Endothelial cell (in vitro differentiated cells): ENCODE measurements around the gene LILRA5. TPM values are rescaled to one million over a fixed set of nuclear protein-coding genes. Genes with fewer than 3 reads are reported as not detected.

ENCODE experiments used
- DNase-seq: peaks from one replicate; pipeline ENCODE4 v3.0.0; 2021; ENCODE audit warnings: low spot score
- H3K27ac Mint-ChIP-seq: one replicate; pipeline ENCODE4 v1.8.0; 2021; ENCODE audit warnings: mixed read lengths, inconsistent platforms; ENCODE audit not compliant: unreplicated experiment
- H3K27me3 Mint-ChIP-seq: one replicate; pipeline ENCODE4 v1.8.0; 2021; ENCODE audit warnings: mild to moderate bottlenecking, moderate library complexity, mixed read lengths, inconsistent platforms; ENCODE audit not compliant: unreplicated experiment
- H3K36me3 Mint-ChIP-seq: one replicate; pipeline ENCODE4 v1.8.0; 2021; ENCODE audit warnings: mild to moderate bottlenecking, low read depth, mixed read lengths, inconsistent platforms; ENCODE audit not compliant: unreplicated experiment
- H3K4me1 Mint-ChIP-seq: one replicate; pipeline ENCODE4 v1.8.0; 2021; ENCODE audit warnings: mild to moderate bottlenecking, mixed read lengths, inconsistent platforms; ENCODE audit not compliant: unreplicated experiment
- H3K4me3 Mint-ChIP-seq: one replicate; pipeline ENCODE4 v1.8.0; 2021; ENCODE audit warnings: mild to moderate bottlenecking, mixed read lengths, inconsistent platforms; ENCODE audit not compliant: unreplicated experiment
- H3K9me3 Mint-ChIP-seq: one replicate; pipeline ENCODE4 v1.8.0; 2021; ENCODE audit warnings: mixed read lengths, inconsistent platforms; ENCODE audit not compliant: unreplicated experiment
- CTCF ChIP-seq: fragments of 200-600 bp; sonication (generic); IDR thresholded peaks from one replicate; pipeline ENCODE4 v1.5.0; 2021; ENCODE audit warnings: antibody characterized with exemption; ENCODE audit not compliant: unreplicated experiment
- total RNA-seq: library from RNA; stranded (reverse); fragmentation: NEBNext Ultra II Directional; extraction: Animal tissue kit (Norgen Biotek cat#: 25700); gene quantifications from one replicate; pipeline ENCODE4 v1.2.1, GENCODE V29; 2021; ENCODE audit not compliant: unreplicated experiment

Gene LILRA5
- total RNA-seq, 1 donor from 2014 or later = not detected

DNA sequence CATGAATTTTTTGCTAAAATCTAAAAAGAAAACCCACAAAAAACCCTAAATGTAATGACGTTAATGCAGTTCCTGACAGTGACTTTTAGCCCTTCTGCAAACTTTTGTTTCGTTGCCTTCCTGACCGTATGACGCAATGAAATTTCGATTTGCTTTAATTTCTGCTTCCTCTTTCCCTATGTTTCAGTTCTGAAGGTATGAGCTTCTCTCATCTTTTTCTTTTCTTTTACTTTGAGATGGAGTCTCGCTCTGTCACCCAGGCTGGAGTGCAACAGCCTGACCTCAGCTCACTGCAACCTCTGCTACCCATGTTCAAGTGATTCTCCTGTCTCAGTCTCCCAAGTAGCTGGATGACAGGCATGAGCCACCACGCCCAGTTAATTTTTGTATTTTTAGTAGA is 6.1 kb upstream of the LILRA5 start:
- Mint-ChIP-seq H3K4me3 (no peak overlapping the region), H3K27me3 (peaks cover 9% of the 10 kb centered on the region), H3K27ac (no peak overlapping the region), H3K9me3 (peaks cover 8% of the 10 kb centered on the region), H3K36me3 (peaks cover 12% of the 10 kb centered on the region), H3K4me1 (no peaks in the 10 kb centered on the region)
- DNase-seq = no peak
- TF ChIP-seq CTCF = no peak

- no peaks in the 10 kb centered on the region for H3K4me1 Mint-ChIP-seq
- H3K27ac Mint-ChIP-seq = no peak overlapping the region
- no peak for TF ChIP-seq CTCF
- H3K9me3 Mint-ChIP-seq = peaks cover 8% of the 10 kb centered on the region
- no peak overlapping the region for H3K4me3 Mint-ChIP-seq
- H3K36me3 Mint-ChIP-seq = peaks cover 12% of the 10 kb centered on the region
- no peak for DNase-seq
- H3K27me3 Mint-ChIP-seq = peaks cover 9% of the 10 kb centered on the region
These were observed 4.9 kb upstream of the LILRA5 start for GRCh38 chr19:54317965-54318240.

GRCh38 chr19:54317108-54317964 is 4.4 kb upstream of the LILRA5 start:
- Mint-ChIP-seq H3K4me3 (no peak overlapping the region), H3K4me1 (no peaks in the 10 kb centered on the region), H3K9me3 (peaks cover 8% of the 10 kb centered on the region), H3K36me3 (peaks cover 12% of the 10 kb centered on the region), H3K27ac (no peak overlapping the region), H3K27me3 (peaks cover 9% of the 10 kb centered on the region)
- no peak for TF ChIP-seq CTCF
- no peak for DNase-seq

- Mint-ChIP-seq H3K27me3 (peaks cover 4% of the 10 kb centered on the region), H3K9me3 (peaks cover 3% of the 10 kb centered on the region)
- no peak for DNase-seq
These were observed 3.8 kb upstream of the LILRA5 start for GRCh38 chr19:54316746-54317107.

More at GRCh38 chr19:54316746-54317107, 3.8 kb upstream of the LILRA5 start:
- no peak overlapping the region for H3K4me3 Mint-ChIP-seq
- no peak for TF ChIP-seq CTCF
- no peaks in the 10 kb centered on the region for H3K4me1 Mint-ChIP-seq
- peaks cover 6% of the 10 kb centered on the region for H3K36me3 Mint-ChIP-seq
- H3K27ac Mint-ChIP-seq = no peak overlapping the region
